ENCODE measurements around the gene FIGLA.

FIGLA gene

GRCh38 chr2:70790136-70790828 lies at the start of gene FIGLA:
FIGLA (minus strand) TSS chr2:70790643; CDS start chr2:70790638, 5 bp downstream.
- DNase-seq (ENCODE audit: low read depth, low spot score) = peak; percentile 72

GRCh38 chr2:70837980-70838925 lies 47.8 kb upstream of the FIGLA start:
- no peak for DNase-seq (ENCODE audit: low read depth, low spot score)

DNA sequence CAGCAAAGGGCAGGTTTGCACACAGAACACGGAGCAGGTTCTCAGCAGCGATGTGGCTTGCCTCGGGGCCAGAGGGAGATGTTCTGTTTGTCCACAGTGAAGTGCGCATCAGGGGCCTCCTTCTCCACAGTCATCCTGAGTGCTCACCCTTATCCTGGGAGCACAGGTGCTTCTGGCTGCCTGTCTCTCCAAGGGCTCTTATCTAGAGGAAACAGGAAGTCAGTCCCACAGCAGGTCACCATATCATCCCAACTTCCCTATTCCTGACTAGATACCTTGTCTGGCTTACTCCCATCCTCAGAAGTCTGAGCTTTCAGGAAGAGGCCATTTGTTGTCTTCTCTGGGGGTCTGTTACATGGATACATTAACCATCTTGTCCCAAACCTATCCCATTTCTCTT lies 45.2 kb upstream of the FIGLA start, which contains the start of gene CD207:
Gene CD207 (minus strand): TSS at position 174 of the 400 bp plus-strand sequence. CDS start 40 bp downstream, at position 134.
- DNase-seq (ENCODE audit: low read depth, low spot score) = no peak

- no peak for DNase-seq (ENCODE audit: low read depth, low spot score)
These were observed 44.4 kb upstream of the FIGLA start for GRCh38 chr2:70834881-70835280.

DNA sequence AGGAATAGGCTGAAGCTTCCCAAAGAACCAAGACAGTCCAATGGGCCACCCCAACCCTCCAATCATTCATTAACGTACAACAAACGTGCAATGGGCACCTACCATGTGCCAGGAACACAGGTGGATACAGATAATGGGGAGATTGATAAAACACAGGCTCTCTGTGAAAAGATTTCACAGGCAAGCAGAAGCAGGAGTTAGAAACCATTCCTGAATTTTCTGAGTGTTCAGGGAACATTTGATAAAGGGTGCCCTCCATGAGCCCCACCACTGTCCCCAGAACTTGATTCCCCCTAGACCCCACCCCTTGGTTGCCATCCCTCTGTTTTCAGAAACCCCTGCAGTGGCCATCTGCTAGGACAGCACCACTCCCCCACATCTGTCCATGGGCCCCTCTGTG lies 43.7 kb upstream of the FIGLA start:
- DNase-seq (ENCODE audit: low read depth, low spot score) = no peak

DNA sequence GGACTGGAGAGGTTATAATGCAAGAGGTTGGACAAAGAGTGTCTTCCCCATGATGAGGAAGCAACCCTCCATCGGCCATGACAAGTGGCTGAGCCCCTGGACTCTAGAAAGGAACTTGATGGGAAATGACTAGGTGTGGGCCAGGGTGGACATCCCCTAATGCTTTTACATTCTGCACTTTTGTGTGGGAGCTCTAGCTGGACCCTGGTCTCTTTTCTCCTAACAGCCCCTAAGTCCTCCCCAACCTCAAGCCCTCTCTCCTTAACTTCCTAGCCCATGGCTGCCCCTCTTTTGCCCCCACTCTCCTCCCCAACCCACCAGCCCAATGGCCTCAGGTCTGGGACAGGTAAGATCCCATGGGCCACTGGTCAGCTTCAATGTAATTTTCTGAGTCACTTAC lies 42.8 kb upstream of the FIGLA start:
- DNase-seq (ENCODE audit: low read depth, low spot score) = no peak

GRCh38 chr2:70832386-70832785 lies 41.9 kb upstream of the FIGLA start:
- DNase-seq (ENCODE audit: low read depth, low spot score) = no peak

- no peak for DNase-seq (ENCODE audit: low read depth, low spot score)
These were observed 41.4 kb upstream of the FIGLA start for GRCh38 chr2:70831861-70832260.

GRCh38 chr2:70830366-70830765 lies 39.9 kb upstream of the FIGLA start:
- DNase-seq (ENCODE audit: low read depth, low spot score) = no peak

DNA sequence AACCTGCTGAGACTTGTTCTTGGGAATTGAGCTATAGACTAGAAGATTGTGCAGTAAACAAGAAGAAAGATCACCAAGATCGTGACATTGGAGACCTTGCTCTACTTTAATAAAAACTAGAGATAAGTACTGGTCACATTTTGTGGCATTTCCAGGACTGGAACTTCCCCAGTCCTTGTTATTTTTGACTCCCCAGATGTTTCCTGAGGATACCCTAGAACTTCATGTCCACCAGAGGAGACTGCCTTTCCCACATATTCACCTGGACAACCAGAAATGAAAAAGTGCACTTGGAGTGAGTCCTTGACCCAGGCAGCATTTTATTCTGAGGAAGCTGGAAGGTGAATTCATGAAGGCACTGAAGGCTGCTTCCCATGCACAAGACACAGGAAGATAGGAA lies 39.5 kb upstream of the FIGLA start:
- DNase-seq (ENCODE audit: low read depth, low spot score) = no peak

GRCh38 chr2:70828914-70829824 lies 38.7 kb upstream of the FIGLA start:
- DNase-seq (ENCODE audit: low read depth, low spot score) = no peak

- DNase-seq (ENCODE audit: low read depth, low spot score) = no peak
These were observed 37.7 kb upstream of the FIGLA start for GRCh38 chr2:70828115-70828514.

- DNase-seq (ENCODE audit: low read depth, low spot score) = no peak
These were observed 36.9 kb upstream of the FIGLA start for GRCh38 chr2:70827388-70827787.

DNA sequence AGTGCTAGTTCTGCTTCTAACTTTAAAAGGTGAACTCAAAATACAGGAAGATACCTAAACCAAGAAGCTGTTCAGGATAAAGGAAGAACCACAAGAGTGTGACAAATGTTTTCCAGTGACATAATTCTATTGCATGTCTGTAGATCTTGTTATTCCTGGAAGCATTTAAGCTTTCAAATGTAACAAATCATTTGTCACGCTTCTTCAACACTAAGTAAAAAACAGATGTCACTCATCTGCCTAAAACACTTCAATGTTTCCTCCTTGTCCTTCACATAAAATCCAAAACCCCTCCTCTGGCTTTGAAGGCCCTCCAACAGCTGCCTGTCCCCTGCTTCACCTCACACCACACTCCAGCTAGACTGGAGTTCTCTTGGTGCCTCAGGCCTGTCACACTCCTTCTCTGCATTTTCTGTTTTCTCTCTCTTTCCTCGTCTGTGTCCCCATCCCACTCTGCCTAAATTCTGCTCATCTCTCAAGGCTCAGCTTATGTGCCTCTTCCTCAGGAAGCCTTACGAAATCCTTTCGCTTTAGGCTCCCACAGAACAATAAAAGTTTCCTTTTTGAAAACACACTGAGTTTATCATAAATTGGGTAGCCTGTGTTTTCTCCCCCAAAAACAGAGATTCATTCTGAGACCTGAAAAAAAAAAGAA lies 36.4 kb upstream of the FIGLA start:
- DNase-seq (ENCODE audit: low read depth, low spot score) = no peak

DNA sequence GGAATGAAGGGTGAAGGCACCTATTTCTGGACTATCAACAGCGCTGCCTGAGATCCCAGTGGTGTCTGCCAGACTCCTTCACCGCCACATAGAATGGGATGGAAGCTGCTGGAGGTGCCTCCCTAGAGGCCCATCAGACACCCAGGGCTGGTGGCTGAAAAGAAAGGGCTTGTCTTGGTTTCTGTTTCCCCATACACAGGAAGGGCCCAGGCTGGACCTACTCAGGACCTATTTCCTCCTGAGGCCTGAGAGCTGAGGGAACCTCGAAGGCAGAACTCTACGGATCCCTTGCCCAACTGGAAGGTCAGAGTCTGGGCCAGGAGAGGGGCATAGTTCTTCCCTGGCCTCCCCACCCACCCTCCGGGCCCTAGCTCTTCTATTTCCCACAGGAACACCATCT lies 32.8 kb upstream of the FIGLA start:
- no peak for DNase-seq (ENCODE audit: low read depth, low spot score)

DNA sequence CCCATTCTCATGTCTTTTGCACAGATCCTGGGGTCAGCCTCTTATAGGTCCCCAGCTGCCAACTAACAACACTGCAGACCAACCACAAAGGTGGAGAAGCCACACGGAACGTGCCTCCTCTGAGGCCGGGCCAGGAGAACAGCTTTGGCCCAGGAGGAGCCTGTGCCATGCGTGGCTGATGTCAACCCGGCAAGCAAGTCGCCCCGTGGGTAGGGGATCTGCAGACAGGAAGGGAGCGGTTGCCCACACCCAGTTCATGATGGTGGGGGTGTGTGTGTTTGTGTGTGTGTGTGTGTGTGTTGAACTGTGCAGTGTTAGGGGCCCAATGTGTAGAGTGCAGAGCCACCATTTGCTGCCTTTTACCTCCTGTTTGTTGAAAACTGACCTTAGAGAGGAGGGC lies 32.4 kb upstream of the FIGLA start:
- DNase-seq (ENCODE audit: low read depth, low spot score) = no peak

- DNase-seq (ENCODE audit: low read depth, low spot score) = no peak
These were observed 30.1 kb upstream of the FIGLA start, which contains the start of gene CLEC4F for GRCh38 chr2:70820499-70820898. CLEC4F (minus strand) TSS chr2:70820599; CDS start chr2:70820523, 76 bp downstream.

DNA sequence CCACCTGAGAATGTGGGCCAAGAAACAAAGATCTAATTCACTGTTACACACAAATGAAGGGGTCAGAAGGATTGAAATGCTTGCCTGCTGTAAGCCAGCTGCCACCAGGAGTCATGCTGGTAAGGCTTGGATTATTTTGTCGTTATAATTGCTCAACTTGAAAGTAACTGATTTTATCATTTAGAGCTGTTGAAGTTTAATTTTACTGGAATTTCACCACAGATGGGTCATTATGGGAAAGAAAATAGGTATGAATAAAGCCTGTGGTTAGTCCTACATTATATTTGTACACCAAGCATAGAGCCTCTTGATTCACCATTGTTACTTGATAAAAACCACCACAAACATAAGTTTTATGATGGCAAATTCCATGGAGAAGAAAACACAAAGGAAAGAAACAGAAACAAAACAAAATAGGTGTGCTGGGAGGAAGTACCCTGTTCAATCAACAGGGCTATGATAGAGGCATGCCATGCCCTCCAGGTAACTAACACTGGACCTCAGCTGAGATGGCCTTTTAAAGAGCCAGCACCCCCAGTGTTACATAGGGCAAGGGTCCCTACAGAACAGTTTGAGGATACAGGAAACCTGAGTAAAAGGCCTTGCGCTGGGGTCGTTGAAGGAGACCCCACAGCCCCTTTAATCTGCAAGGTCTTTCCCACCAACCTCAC lies 27.0 kb upstream of the FIGLA start:
- no peak for DNase-seq (ENCODE audit: low read depth, low spot score)

DNA sequence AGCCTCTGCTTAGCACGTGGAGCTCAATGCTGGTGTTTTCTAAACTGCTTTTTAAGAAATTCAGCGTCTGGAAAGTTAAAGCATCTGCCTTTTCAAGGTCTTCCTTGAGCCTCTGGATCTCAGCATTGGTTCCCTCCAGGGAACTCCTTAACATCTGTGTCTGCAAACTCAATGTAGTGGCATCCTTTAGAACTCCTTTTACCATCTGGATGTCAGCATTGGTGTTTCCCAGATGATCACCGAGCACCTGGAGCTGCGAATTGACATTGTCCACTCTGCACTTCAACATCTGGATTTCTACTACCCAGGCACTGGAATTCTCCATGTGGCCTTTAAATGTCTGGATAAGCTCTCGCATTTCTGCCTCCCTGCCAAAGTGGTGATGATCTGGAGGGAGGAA lies 26.3 kb upstream of the FIGLA start:
- no peak for DNase-seq (ENCODE audit: low read depth, low spot score)
